GM19240 (cell line): Measurements from ENCODE around the gene MXD4.
"Not testable (repeated sequence)": the region's sequence is repeated elsewhere in the genome, so short reads cannot be mapped to it uniquely, and the experiment has no call there.

ENCODE experiments used
- DNase-seq: peaks from one replicate; pipeline ENCODE4 v3.0.0; 2011; ENCODE audit warnings: low spot score; ENCODE audit not compliant: insufficient read length

The MXD4 gene

DNA sequence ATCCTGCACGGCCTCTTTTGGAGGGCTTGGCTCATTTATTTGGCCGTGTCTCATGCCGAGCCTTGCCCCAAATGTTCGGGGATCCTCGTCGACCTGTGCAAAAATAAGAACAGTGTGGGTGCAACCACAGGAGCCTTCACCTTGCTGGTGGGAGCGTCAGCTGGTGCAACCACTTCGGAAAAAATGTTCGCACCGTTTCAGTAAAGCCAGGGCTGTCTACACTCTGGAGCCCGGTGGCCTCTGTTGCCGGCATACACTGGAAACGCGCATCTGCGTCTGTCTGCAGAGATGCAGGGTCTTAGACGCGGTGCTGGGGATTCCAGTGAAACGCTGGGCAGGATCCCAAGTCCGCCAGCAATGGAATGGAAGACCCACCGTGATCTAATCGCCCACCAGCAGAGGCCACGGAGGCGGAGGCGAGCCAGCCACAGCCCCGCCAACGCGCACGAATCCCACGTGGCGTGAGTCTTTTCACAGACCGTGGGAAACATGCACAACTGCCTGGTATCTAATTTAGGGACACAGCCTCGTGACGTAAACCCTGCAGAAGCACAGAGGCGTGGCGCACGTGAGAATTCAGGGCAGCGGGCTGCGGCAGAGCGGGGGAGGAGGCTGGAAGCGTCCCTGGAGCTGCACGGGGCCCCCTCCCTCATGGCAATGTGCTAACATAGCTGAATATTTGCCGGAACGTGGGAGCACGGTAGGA lies 13.8 kb upstream of the MXD4 start:
- DNase-seq = no peak

DNA sequence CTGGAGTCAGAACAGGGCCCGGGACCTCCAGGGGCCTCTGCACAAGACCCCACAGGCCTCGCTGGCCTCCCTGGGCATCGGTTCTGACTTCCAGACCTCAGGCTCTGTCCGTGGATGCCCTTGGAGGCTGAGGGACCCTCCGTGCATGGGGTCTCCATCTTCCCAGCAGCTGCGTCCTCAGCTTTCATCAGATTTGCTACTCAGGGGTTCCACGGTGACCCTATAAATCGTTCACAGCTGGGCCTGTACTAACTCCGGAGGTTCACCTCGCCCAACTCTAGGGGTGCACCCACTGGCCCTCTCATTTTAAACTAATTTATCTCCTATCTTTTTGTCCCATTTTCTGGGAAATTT lies 13.1 kb upstream of the MXD4 start:
- not testable (repeated sequence) for DNase-seq

GRCh38 chr4:2274320-2275043 lies 12.6 kb upstream of the MXD4 start:
- no peak for DNase-seq

- no peak for DNase-seq
These were observed 11.9 kb upstream of the MXD4 start for GRCh38 chr4:2273657-2274319.

DNA sequence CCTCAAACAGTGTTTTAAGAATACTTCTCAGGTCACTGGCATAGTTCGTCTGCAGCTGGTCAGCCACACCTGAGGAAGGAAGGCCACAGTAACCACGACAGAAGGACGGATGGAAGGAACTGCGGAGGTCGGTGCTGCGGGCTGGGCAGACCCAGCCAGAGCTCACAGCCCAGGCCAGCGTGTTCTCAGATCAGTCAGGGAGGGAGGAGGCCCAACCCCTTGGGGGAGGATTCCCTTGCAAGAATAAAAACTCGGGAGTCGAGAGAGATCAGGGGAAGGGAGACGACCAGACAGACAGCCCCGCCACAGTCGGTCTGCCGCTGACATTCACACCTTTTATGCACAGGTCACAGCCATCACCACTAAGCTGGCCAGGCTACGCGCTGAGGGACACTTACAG lies 11.3 kb upstream of the MXD4 start:
- DNase-seq = no peak

GRCh38 chr4:2272828-2273120 lies 10.9 kb upstream of the MXD4 start:
- no peak for DNase-seq

DNA sequence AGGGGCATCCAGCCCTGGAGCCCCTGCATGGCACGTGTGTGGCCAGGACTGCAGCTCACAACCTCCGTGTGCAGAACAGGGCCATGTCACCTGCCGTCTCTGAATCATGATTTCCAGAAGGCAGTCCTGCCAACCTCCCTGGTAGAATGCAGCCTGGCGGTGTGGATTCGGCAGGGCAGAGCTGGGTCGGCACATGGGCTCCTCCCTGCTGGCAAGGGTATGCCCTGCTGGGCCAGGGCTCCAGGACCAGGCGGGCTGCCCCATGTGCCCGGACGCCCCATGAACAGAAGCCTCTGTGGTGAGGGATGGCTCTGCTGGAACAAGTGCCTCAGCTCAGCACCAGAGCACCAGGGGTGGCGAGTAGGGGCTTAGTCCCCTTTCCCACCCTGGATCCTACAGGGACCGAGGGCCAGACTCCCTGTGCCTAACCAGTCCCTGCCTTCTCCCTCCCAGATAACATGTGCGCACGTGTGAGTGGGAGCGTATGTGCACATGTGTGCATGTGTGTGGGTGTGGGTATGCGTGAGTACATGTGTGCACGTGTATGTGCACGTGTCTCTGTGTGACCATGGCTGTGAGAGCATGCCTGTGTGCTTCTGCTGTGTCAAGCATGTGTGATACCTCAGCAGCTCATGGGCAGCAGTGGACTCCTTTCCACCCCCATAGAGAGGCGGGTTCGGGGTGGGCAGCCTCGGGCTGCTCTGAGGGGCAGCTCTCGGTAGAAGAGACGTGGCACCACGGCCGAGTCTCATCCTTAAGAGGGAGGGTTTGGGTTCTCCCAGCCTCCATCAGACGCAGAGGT lies 10.3 kb upstream of the MXD4 start:
- no peak for DNase-seq

GRCh38 chr4:2271279-2272025 lies 9.5 kb upstream of the MXD4 start:
- DNase-seq = no peak

- DNase-seq = no peak
These were observed 8.6 kb upstream of the MXD4 start for GRCh38 chr4:2270341-2271165.

- DNase-seq = no peak
These were observed 7.8 kb upstream of the MXD4 start for GRCh38 chr4:2269618-2270163.

- no peak for DNase-seq
These were observed 7.3 kb upstream of the MXD4 start for GRCh38 chr4:2269206-2269531.

- DNase-seq = no peak
These were observed 6.7 kb upstream of the MXD4 start for GRCh38 chr4:2268357-2269205.

- DNase-seq = no peak
These were observed 5.9 kb upstream of the MXD4 start for GRCh38 chr4:2267841-2268240.

- DNase-seq = no peak
These were observed 5.5 kb upstream of the MXD4 start for GRCh38 chr4:2267320-2267811.

DNA sequence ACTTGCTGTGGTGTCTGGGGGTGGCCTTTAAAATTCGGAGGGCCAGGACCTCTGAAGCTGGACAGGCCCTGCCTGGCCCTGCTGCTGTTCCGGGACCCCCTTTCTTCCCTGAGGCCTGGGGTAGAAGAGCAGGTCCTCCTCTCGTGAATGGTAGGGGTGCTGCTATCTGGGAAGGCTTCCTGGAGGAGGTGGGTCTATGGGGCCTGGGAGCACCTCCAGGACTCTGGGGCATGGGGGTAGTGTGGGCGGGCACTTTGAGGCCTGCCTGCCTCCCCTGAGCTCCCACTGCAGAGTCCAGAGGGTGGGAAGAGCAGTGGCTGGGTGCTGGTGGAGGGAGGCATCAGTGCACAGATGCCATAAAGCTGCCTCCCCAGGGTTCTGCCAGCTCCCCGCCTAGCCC lies 4.9 kb upstream of the MXD4 start:
- no peak for DNase-seq

GRCh38 chr4:2266181-2266580 lies 4.3 kb upstream of the MXD4 start:
- DNase-seq = no peak

DNA sequence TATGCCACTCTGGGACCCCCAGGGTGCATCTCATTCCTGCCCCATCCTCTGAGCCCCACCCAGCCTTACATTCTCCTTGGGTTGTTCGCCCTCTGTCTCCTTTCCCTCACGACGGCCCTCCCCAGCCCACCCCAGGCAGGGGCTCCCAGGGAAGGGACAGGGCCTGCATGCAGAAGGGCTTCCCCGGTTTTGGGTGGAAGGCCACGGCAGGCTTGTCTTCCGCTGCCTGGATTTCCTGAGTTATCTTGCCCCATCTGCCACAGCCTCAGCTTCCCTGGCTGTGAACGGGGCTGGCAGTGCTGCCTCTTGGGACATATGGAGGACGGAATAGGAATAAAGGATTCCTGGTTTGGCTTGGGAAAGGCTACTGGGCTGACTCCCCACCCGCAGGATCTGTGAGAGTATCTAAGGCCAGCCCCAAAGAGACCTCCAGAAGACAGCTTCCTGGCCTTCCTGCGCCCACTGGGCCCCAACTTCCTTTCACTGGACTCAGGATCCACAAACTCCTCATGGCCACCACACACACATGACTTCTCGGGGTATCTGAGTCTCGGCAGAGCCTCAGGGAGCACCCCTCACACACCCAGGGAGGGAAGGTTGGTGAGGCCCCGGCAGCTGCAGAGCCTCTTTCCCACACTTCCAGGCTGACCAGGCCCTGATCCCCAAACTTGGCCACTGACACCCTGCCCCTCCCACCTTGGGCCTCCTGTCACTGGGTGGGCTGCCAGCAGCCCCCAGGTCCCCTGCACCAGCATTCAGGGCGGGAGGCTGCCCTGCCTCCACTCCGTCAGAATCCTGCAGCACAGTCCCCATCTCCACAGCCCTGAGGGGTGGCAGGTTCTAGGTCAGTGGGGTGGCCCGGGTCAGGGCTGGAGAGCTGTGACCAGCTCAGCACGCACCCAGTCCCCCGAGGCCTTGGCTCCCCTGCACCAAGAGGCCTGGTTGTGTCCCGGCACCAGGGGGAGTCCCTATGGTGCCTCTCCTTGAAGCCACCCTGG lies 3.5 kb upstream of the MXD4 start:
- no peak for DNase-seq

DNA sequence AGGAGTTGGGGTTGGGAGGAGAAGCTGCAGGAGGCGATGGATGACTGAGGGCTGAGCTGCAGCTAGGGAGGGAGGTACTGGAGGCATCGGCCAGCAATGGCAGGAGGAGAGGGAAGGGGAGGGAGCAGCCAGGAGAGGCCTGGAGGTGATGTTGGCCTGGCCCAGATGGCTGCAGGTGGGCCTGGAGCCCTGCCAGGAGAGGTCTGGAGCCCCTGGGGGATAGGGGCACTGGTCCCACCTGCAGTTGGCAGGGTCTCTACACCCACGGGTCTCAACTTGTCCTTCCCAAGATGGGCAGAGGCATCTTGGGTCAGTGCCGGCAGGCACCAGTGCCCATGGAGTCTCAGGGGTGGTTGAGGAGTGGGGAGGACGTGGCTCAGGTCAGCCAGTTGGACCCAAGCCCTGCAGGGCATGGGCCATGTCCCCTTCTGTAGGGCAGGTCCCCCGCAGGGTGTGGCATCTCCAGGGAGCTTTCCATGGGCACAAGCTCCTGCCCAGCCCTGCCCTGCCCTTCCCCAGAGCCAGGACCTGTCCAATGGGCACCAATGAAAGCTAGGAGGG lies 2.7 kb upstream of the MXD4 start:
- no peak for DNase-seq
